Stimulated activated CD4-positive, alpha-beta T cell treated with anti-CD3 and anti-CD28 coated beads, Interleukin-4, amount 100 ng/mL, for 4 hours (primary cell): ENCODE measurements around the gene RALGPS1.

Experiments used
- DNase-seq, 2 experiments: peaks; one replicate each; pipeline ENCODE4 v3.0.0-alpha.2; 2020

RALGPS1 gene

DNA sequence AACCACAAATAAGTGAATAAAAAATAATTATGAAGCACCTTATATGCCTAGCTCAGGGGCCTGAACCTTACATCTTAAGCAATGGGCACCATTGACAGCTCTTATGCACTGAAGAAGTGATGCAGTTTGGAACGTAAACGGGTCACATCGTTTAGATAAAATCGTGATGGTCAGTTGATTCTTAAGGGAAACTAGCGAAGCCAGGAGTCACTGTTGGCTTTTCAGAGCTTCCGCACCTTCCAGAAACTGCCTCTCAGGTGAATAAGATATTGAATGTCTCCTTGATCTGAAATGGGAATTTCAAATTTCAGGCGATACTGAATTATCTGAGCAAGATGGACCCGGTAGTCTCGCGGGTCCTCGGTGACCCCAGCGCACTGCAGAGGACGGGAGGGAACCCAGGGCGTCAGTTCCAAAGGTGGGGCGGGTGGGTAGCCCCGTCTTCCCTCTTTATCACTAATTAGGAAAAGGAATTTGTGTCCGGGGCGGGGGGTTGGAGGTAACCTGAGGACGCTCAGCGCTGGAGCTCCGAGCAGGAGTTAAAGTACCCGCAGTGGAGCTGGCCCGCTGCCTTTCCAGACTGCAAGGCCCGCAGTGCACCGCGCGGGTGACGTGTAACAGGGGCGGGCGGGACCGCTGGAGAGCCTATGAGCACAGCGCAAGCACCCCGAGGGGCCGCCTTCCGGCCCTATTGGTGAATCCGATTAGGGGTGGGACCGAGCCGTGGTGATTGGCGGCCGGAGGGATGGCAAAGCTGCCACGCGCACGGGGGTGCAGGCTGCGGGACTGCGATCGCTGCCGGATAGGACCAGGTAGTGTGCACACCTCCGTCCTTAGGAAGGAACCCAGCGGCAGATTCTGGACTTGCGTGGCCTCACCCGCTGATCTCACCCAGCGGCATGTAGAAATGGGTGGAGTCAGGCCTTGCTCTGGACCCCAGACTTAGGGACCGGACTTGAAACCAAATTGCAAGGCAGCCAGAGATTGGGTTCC is 330.3 kb downstream of the RALGPS1 start:
- peak; percentile 94 for DNase-seq

DNA sequence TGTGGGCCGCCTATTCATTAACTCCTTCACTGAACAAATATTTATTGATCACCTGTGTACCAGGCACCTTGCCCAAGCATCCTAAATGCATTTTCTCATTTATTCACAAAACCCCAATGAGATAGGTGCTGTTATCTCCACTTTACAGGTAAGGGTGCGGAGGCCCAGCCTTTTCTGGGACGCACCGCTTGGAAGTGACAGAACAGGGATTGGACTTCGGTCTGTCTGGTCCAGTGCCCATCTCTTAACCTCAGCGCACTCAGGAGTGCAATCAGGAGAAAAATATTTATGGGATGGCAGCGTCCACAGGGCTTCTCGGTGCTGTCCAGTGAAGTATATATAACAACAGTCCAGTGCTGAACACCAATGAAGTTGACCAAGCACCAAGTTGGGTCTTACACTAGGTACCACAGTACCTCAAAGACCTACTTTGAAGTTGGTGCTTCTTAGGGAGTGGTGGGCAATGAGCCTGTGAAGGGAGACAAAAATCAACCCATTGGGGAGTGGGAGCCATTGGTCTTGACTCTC is 331.1 kb downstream of the RALGPS1 start:
- no peak for DNase-seq

DNA sequence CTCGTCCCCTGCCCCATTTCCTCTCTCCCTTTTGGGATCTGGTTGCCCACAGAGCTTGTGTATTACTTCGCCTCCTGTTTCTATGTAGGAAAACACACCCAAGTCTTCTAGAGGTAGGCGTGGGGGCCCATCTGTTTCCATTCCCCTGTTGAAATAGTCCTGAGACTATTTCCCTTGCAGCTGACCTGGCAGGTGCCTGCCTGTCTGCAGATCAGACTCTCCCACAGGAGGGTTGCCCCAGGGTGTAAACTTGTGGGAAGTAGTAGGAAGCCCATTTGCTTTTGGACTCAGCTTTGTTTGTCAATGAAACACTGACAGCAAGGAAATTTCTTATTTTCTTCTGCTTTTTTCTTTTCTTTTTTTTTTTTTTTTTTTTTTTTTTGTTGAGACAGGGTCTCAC is 333.7 kb downstream of the RALGPS1 start:
- no peak for DNase-seq

DNA sequence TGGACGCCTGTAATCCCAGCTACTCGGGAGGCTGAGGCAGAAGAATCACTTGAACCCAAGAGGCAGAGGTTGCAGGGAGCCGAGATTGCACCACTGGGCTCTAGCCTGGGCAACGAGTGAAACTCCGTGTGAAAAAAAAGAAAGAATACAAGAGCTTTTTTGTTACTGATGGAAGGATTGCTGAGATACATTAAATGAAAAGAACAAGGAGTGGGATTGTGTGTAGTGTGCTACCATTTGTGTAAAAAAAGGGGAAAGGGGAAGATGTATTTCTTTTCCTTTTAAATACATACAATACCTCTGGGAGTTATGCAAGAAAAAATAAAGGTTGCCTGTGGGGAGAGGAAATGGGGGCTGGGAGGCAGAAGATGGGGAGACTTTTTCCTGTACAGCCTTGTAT is 335.3 kb downstream of the RALGPS1 start:
- DNase-seq, result no peak

- DNase-seq, result no peak
These were observed 336.4 kb downstream of the RALGPS1 start for GRCh38 chr9:127250896-127251391.

DNA sequence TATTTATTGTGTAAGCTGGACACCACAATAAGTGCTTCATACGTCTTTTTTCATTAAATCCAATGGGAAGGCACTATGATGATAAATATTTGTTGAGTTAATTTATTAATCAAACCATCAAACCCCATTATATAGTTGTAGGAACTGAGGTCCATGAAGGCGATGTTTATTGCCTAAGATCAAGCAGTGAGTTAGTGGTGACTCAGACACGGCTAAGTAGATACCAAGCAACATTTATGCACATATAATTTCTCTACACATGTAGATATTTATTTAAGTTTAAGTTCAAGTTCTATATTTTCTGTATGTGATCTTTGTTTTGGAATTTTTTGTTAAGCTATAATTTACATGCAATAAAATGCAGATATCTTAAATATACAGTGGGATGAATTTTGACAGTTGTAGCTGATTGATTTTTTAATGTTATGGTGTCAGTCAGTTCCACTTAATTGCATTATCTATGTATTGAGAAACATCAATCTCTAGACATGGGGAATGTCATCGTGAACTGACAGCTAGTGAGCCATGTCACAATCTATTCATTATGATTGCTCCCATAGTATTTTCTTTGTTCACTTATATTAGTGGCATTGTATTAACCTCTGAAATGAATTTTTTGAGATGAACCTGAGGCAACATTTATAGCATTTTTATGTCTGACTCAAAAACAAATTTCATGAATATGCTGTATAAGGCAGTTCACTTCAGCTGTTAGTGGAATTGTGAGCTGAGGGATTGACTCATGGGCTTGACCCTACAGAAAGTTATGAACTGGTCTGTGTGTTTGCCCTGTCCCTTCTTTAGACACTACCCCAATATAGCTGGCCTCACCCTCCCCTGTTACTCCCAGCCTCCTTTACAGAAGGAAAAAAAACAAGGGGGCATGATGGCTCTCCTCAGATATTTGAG is 338.1 kb downstream of the RALGPS1 start:
- no peak for DNase-seq

DNA sequence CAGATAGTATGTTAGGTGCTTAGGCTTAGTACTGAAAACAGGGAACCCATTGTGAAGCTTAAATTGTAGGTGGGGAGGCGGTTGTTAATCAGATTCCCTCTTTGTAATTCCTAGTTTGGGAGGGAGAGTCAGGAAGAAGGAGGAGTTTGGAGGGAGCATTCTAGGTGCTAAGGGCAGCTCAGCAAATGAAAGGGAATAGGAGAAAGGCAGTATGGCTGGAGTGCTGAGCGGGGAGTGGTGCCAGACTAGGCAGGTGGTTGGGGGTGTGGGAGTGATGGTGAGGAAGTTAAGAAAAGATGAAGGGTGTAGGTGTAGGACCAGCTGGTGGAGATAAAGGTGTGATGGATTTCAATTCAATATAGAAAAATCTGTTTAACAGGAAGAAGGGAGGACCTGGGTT is 338.9 kb downstream of the RALGPS1 start:
- no peak for DNase-seq

DNA sequence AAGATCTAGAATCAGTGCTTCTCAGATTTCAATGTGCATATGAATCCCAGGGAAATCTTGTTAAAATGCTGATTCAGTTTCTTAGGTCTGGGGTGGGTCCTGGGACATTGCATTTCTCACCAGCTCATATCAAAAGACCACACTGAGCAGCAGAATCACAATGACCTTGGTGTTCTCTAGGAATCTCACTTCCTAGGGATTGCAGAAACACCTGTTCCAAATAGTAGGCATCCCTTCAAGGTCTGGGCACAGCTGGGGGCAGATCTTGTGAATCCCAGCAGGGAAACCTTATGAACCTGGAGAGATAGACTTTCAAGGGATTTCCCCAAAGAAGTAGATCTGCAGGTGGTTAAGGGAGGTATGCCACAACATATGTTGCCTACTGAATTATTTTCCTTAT is 341.1 kb downstream of the RALGPS1 start:
- no peak for DNase-seq

- DNase-seq, result no peak
These were observed 341.7 kb downstream of the RALGPS1 start for GRCh38 chr9:127256324-127256723.

DNA sequence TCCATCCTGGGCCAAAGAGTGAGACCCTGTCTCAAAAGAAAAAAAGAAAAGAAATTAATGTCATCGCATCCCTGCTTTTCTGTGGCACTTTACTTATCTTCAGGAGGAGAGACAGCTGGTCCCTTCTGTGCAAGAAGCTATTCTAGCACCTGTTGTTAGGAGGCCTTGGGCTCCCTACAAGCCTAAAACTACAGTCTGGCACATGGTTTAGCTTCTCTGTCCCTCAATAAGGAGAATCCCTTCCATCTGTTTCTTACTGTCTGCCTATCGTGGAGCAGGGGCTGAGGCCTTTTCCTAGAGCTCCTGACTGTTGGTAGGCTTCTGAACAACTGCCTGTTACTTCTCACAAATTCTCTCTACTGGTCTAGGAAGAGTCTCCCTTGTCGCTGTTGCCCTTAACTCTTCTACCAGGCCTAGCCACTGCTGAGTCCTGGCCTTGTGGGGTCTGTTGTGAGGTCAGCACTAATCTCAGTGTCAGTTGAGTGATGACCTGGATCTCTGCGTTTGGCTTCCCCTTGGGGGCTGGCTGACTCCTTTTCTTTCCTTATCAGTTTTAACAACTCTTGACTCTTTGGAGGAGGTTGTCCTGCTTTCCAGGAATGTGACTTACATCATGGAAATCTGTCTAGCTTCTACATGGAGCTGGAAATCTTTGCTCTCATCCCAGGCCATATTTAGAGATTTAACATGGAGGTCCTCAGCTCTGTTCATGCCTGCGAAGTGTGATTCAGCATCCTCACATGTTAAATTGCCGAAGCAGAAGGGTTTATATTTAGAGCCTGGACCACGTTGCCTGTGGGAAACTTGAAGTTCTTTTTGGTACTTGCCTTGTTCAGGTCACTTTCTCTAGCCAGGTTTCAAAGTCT is 344.3 kb downstream of the RALGPS1 start:
- DNase-seq, result no peak

DNA sequence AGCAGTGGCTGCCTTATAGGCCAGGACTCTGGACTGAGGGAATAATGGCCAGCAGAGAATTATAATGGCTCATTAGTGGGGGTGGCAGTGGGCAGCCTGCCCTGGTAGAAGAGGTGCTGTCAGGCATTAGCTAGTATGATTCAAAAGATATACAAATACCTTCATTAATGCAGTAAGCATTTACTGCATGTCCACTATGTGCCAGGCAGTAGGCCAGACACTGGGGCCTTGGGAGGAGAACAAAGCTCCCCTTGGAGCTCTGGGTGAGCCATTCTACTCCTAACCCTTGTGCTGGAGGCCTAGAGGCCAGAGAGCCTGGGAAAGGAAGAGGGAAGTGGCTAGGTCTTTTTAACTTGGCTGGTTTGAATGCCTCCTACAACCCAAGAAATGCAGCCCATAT is 348.0 kb downstream of the RALGPS1 start:
- DNase-seq, result no peak

DNA sequence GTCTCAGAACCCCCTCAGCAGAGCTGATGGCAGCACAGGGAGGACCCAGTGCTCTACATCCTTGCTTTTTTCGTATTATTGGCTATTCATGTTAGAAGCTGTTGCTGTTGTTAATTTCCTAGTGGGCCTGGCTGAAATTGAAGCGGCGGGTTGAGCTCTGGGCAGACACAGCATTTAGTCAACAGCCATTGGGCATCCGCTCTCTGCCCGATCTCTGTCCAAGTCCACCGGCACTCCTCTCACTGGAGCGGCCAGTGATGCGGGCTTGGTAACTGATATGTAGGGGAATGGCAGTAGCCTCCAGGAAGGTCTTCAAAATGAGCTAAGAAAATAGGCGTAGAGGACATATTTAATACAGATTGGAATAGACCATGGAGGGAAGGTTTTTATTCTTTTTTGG is 348.7 kb downstream of the RALGPS1 start:
- DNase-seq, result no peak

- no peak for DNase-seq
These were observed 349.1 kb downstream of the RALGPS1 start for GRCh38 chr9:127263664-127264063.

- DNase-seq, result no peak
These were observed 350.1 kb downstream of the RALGPS1 start, which contains the start of gene GARNL3 for GRCh38 chr9:127264462-127265219. TSS of gene GARNL3 (plus strand) at chr9:127264774. CDS start at chr9:127264878, 104 bp downstream.

- DNase-seq, result no peak
These were observed 353.4 kb downstream of the RALGPS1 start for GRCh38 chr9:127267793-127268525.

DNA sequence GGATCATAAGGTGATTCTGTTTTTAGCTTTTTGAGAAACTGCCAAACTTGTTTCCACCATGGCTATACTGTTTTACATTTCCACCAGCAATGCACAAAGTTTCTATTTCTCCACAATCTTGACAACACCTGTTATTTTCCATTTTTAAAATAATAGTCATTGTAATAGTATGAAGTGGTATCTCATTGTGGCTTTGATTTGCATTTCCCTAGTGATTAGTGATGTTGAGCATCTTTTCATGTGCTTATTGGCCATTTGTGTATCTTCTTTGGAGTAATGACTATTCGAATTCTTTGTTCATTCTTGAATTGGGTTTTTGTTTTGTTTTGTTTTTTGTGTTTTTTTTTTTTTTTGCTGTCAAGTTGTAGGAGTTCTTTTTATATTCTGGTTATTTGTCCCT is 354.9 kb downstream of the RALGPS1 start:
- no peak for DNase-seq
